ENCODE data around the gene TANGO2.

DNA sequence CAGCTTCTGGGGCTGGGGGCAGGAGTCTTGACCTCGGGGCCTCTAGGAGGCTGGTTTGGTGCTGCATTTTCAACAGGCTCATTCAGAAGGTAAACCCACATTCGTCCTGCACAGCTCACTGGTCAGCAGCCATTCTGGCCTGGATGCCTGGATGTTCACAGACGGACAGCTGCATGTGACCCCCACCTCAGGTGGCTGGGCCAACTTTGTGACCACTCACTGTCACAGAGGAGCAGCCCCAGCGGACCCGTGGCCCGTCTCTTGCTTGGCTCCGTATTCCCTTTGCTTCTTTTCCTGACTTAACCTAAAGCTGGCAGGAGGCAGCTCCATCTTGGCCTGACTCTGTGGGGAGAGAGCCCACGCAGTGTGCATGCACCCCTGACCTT is 67.3 kb downstream of the TANGO2 start:
- no peak for TF ChIP-seq POLR2A (IDR thresholded peaks at IDR 0.05; ENCODE audit: control extremely low read depth in 1 of 2, low read depth in 2 of 2, low read length in 2 of 2)
- peak; percentile 51; the same call in 1 of the 2 replicates for TF ChIP-seq POLR2AphosphoS5 (IDR thresholded peaks at IDR 0.05; ENCODE audit: low read depth, low read length)
- TF ChIP-seq, protein P1, sequence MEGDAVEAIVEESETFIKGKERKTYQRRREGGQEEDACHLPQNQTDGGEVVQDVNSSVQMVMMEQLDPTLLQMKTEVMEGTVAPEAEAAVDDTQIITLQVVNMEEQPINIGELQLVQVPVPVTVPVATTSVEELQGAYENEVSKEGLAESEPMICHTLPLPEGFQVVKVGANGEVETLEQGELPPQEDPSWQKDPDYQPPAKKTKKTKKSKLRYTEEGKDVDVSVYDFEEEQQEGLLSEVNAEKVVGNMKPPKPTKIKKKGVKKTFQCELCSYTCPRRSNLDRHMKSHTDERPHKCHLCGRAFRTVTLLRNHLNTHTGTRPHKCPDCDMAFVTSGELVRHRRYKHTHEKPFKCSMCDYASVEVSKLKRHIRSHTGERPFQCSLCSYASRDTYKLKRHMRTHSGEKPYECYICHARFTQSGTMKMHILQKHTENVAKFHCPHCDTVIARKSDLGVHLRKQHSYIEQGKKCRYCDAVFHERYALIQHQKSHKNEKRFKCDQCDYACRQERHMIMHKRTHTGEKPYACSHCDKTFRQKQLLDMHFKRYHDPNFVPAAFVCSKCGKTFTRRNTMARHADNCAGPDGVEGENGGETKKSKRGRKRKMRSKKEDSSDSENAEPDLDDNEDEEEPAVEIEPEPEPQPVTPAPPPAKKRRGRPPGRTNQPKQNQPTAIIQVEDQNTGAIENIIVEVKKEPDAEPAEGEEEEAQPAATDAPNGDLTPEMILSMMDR (IDR thresholded peaks at IDR 0.05; ENCODE audit: control extremely low read depth in 1 of 3, insufficient read depth in 1 of 3, low read depth in 1 of 3, low read length in 3 of 3), result no peak
- TF ChIP-seq, protein P2, sequence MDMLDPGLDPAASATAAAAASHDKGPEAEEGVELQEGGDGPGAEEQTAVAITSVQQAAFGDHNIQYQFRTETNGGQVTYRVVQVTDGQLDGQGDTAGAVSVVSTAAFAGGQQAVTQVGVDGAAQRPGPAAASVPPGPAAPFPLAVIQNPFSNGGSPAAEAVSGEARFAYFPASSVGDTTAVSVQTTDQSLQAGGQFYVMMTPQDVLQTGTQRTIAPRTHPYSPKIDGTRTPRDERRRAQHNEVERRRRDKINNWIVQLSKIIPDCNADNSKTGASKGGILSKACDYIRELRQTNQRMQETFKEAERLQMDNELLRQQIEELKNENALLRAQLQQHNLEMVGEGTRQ (IDR thresholded peaks at IDR 0.05; ENCODE audit: low read length), result no peak

All from H1 (cell line).